Measurements from ENCODE around the gene RTN4RL1.

- TF ChIP-seq CTCF (tag by site-specific recombination; IDR thresholded peaks at IDR 0.05) (no peak), KLF7 (tag by site-specific recombination; IDR thresholded peaks at IDR 0.05; ENCODE audit: borderline replicate concordance) (no peak), ZNF621 (tag by site-specific recombination; IDR thresholded peaks at IDR 0.05) (no peak), REST (tag by site-specific recombination; IDR thresholded peaks at IDR 0.05) (no peak), ZNF416 (tag by site-specific recombination; IDR thresholded peaks at IDR 0.05) (no peak), ZNF302 (tag by site-specific recombination; IDR thresholded peaks at IDR 0.05; ENCODE audit: low read depth) (no peak), ZNF561 (tag by site-specific recombination; IDR thresholded peaks at IDR 0.05; ENCODE audit: borderline replicate concordance) (no peak)
These were observed 93.1 kb downstream of the RTN4RL1 start for GRCh38 chr17:1931844-1932579.

All from HEK293 (cell line).